Measurements from ENCODE around the gene KIAA0753. TPM values are rescaled to one million over a fixed set of nuclear protein-coding genes. Genes with fewer than 3 reads are reported as not detected.

Gene KIAA0753
- total and polyA plus RNA-seq, 2 of the 13 experiments (the other 11 are each of a cell fraction or from before 2014, with no cell fraction given) = 5.2 to 9.1 TPM

DNA sequence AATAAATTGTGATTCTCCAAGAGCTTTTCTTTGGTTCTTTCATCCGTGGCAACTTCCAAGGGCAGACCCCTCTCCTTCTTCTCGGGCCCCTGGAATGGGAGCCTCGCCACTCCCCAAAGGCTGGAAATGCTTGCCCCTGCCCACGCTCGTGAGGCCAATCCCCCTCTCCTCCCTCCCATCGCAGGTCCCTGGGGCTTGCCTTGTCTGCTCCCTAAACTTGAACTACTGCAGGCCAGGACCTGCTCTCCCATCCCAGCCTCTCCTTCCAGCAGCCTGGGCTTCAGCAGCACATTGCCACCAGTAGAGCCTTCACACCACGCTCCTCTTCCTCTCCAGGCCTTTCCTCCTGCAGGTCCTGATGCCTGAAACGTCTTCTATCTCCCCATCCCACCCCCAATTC lies 95.2 kb downstream of the KIAA0753 start (continued):
- TF ChIP-seq HDAC6 (IDR thresholded peaks at IDR 0.05; ENCODE audit: low read depth, low read length) = no peak
- TF ChIP-seq, protein P1, sequence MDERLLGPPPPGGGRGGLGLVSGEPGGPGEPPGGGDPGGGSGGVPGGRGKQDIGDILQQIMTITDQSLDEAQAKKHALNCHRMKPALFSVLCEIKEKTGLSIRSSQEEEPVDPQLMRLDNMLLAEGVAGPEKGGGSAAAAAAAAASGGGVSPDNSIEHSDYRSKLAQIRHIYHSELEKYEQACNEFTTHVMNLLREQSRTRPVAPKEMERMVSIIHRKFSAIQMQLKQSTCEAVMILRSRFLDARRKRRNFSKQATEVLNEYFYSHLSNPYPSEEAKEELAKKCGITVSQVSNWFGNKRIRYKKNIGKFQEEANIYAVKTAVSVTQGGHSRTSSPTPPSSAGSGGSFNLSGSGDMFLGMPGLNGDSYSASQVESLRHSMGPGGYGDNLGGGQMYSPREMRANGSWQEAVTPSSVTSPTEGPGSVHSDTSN (CRISPR knock-in tag; IDR thresholded peaks at IDR 0.05) = no peak

DNA sequence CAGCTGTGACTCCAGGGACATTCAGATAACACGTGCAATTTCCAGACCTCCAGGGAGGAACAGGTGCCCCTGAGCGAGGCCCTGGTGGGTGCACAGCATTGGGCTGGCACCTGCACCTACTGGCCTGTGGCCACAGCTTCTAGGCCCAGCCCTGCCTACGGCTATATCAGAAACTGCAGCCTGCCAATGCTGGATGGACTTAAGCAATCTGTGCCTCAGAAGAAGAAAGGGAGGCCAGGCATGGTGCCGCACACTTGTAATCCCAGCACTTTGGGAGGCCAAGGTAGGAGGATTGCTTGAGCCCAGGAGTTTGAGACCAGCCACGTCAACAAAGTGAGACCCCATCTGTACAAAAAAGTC lies 96.5 kb downstream of the KIAA0753 start:
- no peaks in the 10 kb centered on the region; a peak in 3 of 5 replicates for H3K27me3 ChIP-seq (ENCODE audit: control insufficient read depth in 1 of 2, insufficient read depth in 2 of 2, low read length in 2 of 2)
- DNase-seq (ENCODE audit: low spot score) = no peak
- H3K27ac ChIP-seq (ENCODE audit: extremely low read length, insufficient read depth, low read length) = no peak overlapping the region
- no peak for FAIRE-seq
- no TSS peak for BruUV-seq (replicated peaks)
- POLR2A ChIA-PET = no interaction called here
- intact Hi-C loops (cut with micrococcal nuclease; ENCODE audit: unreplicated experiment) = no loop called here
- 47% methylated on average over 3 of the region's 5 CpGs for WGBS (ENCODE audit: low lambda C conversion rate)
- no peaks in the 10 kb centered on the region for H3K79me2 ChIP-seq (ENCODE audit: insufficient read depth, low read length)
- peaks cover 4% of the 10 kb centered on the region; the same call in 1 of the 2 replicates for H3K9me3 ChIP-seq (ENCODE audit: low read length)
- H3K4me2 ChIP-seq (ENCODE audit: low read depth, low read length) = no peak overlapping the region
- in situ Hi-C loops (cut with HindIII; ENCODE audit: extremely low pct_ligation_motif_present, low pct_unique_long_range_greater_than_20kb) = no loop called here
- TF ChIP-seq, protein P2, sequence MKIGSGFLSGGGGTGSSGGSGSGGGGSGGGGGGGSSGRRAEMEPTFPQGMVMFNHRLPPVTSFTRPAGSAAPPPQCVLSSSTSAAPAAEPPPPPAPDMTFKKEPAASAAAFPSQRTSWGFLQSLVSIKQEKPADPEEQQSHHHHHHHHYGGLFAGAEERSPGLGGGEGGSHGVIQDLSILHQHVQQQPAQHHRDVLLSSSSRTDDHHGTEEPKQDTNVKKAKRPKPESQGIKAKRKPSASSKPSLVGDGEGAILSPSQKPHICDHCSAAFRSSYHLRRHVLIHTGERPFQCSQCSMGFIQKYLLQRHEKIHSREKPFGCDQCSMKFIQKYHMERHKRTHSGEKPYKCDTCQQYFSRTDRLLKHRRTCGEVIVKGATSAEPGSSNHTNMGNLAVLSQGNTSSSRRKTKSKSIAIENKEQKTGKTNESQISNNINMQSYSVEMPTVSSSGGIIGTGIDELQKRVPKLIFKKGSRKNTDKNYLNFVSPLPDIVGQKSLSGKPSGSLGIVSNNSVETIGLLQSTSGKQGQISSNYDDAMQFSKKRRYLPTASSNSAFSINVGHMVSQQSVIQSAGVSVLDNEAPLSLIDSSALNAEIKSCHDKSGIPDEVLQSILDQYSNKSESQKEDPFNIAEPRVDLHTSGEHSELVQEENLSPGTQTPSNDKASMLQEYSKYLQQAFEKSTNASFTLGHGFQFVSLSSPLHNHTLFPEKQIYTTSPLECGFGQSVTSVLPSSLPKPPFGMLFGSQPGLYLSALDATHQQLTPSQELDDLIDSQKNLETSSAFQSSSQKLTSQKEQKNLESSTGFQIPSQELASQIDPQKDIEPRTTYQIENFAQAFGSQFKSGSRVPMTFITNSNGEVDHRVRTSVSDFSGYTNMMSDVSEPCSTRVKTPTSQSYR (CRISPR knock-in tag; IDR thresholded peaks at IDR 0.05; ENCODE audit: borderline replicate concordance) = no peak
- TF ChIP-seq, protein P3, sequence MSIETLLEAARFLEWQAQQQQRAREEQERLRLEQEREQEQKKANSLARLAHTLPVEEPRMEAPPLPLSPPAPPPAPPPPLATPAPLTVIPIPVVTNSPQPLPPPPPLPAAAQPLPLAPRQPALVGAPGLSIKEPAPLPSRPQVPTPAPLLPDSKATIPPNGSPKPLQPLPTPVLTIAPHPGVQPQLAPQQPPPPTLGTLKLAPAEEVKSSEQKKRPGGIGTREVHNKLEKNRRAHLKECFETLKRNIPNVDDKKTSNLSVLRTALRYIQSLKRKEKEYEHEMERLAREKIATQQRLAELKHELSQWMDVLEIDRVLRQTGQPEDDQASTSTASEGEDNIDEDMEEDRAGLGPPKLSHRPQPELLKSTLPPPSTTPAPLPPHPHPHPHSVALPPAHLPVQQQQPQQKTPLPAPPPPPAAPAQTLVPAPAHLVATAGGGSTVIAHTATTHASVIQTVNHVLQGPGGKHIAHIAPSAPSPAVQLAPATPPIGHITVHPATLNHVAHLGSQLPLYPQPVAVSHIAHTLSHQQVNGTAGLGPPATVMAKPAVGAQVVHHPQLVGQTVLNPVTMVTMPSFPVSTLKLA (IDR thresholded peaks at IDR 0.05) = peak; percentile 68
- no peak overlapping the region for H3K4me3 ChIP-seq (replicated peaks in 1 of 3; ENCODE audit: insufficient read depth in 1 of 3, low read depth in 2 of 3, low read length in 3 of 3)
- 0 out of 2 replicates have a peak, but pooled peaks cover 2% of the 10 kb centered on the region for H4K20me1 ChIP-seq (ENCODE audit: insufficient read depth, low read length)
- no peak overlapping the region for H3K9ac ChIP-seq (ENCODE audit: insufficient read depth, low read depth, low read length)
- H2AFZ ChIP-seq (ENCODE audit: low read length) = no peak overlapping the region
- CTCF ChIA-PET (ENCODE audit: low intra/inter-chr PET ratio, low total read pairs) = no interaction called here
- ATAC-seq = no peak
- H3K36me3 ChIP-seq (replicated peaks in 1 of 2; ENCODE audit: control insufficient read depth in 1 of 2, insufficient read depth in 2 of 2, low read length in 2 of 2) = no peaks in the 10 kb centered on the region
- H3K4me1 ChIP-seq (ENCODE audit: insufficient read depth, low read length) = peaks cover 10% of the 10 kb centered on the region
